ENCODE measurements around the gene PREP.

PREP gene

GRCh38 chr6:105359419-105360370 is 43.2 kb downstream of the PREP start:
- CTCF ChIA-PET: interaction anchor here (0.6 to 1.5 kb wide), 3 partner anchors 42 to 272 kb away, joined by 5 to 7 read pairs (median 6); no protein-coding TSS in a partner anchor
- POLR2A ChIA-PET: no interaction called here
- H3K36me3 ChIP-seq (ENCODE audit: control insufficient read depth in 2 of 2, insufficient read depth in 1 of 2, low read length in 2 of 2): peaks cover 0 to 66% of the 10 kb centered on the region in 2 experiments; a peak in 2 of 3 replicates
- H3K27ac ChIP-seq (ENCODE audit: extremely low read depth, low read depth, low read length): no peak overlapping the region
- H3K9me3 ChIP-seq (ENCODE audit: control insufficient read depth, insufficient read depth, low read depth, low read length): no peaks in the 10 kb centered on the region
- no peak overlapping the region for H3K4me3 ChIP-seq (ENCODE audit: low read depth, low read length)
- TF ChIP-seq TCF7L2 (IDR thresholded peaks at IDR 0.05; ENCODE audit: borderline replicate concordance, low read depth, low read length) (no peak), ZNF341 (tag by site-specific recombination; IDR thresholded peaks at IDR 0.05; ENCODE audit: low read depth) (no peak), ZNF335 (tag by site-specific recombination; conservative IDR thresholded peaks at IDR 0.05) (no peak), EGR2 (tag by site-specific recombination; IDR thresholded peaks at IDR 0.05; ENCODE audit: low read depth) (no peak), HOXA7 (CRISPR knock-in tag; IDR thresholded peaks at IDR 0.05; ENCODE audit: borderline replicate concordance) (no peak), ZNF174 (tag by site-specific recombination; IDR thresholded peaks at IDR 0.05) (no peak), ZNF121 (tag by site-specific recombination; IDR thresholded peaks at IDR 0.05) (no peak), ZNF19 (tag by site-specific recombination; IDR thresholded peaks at IDR 0.05; ENCODE audit: low read depth) (no peak), ZNF791 (tag by site-specific recombination; IDR thresholded peaks at IDR 0.05) (no peak)
- no peaks in the 10 kb centered on the region for H3K4me1 ChIP-seq (ENCODE audit: control insufficient read depth, insufficient read depth, low read length)

GRCh38 chr6:105357165-105357564 is 45.7 kb downstream of the PREP start:
- no peaks in the 10 kb centered on the region for H3K9me3 ChIP-seq (ENCODE audit: control insufficient read depth, insufficient read depth, low read depth, low read length)
- peaks cover 5 to 59% of the 10 kb centered on the region in 2 experiments for H3K36me3 ChIP-seq (ENCODE audit: control insufficient read depth in 2 of 2, insufficient read depth in 1 of 2, low read length in 2 of 2)
- H3K4me3 ChIP-seq (ENCODE audit: low read depth, low read length): no peak overlapping the region
- no peaks in the 10 kb centered on the region for H3K4me1 ChIP-seq (ENCODE audit: control insufficient read depth, insufficient read depth, low read length)
- ChIA-PET CTCF (interaction anchor here (0.6 to 1.3 kb wide), 3 partner anchors 16 to 64 kb away, joined by 3 to 4 read pairs (median 3); no protein-coding TSS in a partner anchor), POLR2A (no interaction called here)
- no peak overlapping the region for H3K27ac ChIP-seq (ENCODE audit: extremely low read depth, low read depth, low read length)
- TF ChIP-seq MYNN (tag by site-specific recombination; IDR thresholded peaks at IDR 0.05; ENCODE audit: borderline replicate concordance) (no peak), ZNF571 (tag by site-specific recombination; IDR thresholded peaks at IDR 0.05) (no peak), ZNF664 (tag by site-specific recombination; IDR thresholded peaks at IDR 0.05) (no peak), ZFP3 (tag by site-specific recombination; IDR thresholded peaks at IDR 0.05; ENCODE audit: low read depth) (no peak), ZNF677 (tag by site-specific recombination; IDR thresholded peaks at IDR 0.05) (no peak), ZNF610 (tag by site-specific recombination; IDR thresholded peaks at IDR 0.05; ENCODE audit: borderline replicate concordance) (no peak), SP2 (tag by site-specific recombination; IDR thresholded peaks at IDR 0.05) (no peak), KLF7 (tag by site-specific recombination; IDR thresholded peaks at IDR 0.05; ENCODE audit: borderline replicate concordance) (no peak), ZNF768 (tag by site-specific recombination; IDR thresholded peaks at IDR 0.05) (no peak), ZNF654 (tag by site-specific recombination; IDR thresholded peaks at IDR 0.05; ENCODE audit: low read depth) (no peak)
- TF ChIP-seq, protein P1, sequence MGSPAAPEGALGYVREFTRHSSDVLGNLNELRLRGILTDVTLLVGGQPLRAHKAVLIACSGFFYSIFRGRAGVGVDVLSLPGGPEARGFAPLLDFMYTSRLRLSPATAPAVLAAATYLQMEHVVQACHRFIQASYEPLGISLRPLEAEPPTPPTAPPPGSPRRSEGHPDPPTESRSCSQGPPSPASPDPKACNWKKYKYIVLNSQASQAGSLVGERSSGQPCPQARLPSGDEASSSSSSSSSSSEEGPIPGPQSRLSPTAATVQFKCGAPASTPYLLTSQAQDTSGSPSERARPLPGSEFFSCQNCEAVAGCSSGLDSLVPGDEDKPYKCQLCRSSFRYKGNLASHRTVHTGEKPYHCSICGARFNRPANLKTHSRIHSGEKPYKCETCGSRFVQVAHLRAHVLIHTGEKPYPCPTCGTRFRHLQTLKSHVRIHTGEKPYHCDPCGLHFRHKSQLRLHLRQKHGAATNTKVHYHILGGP (tag by site-specific recombination; IDR thresholded peaks at IDR 0.05): no peak
- TF ChIP-seq, protein P2, sequence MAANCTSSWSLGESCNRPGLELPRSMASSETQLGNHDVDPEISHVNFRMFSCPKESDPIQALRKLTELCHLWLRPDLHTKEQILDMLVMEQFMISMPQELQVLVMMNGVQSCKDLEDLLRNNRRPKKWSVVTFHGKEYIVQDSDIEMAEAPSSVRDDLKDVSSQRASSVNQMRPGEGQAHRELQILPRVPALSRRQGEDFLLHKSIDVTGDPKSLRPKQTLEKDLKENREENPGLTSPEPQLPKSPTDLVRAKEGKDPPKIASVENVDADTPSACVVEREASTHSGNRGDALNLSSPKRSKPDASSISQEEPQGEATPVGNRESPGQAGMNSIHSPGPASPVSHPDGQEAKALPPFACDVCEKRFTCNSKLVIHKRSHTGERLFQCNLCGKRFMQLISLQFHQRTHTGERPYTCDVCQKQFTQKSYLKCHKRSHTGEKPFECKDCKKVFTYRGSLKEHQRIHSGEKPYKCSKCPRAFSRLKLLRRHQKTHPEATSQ (tag by site-specific recombination; IDR thresholded peaks at IDR 0.05): no peak
- TF ChIP-seq, protein P3, sequence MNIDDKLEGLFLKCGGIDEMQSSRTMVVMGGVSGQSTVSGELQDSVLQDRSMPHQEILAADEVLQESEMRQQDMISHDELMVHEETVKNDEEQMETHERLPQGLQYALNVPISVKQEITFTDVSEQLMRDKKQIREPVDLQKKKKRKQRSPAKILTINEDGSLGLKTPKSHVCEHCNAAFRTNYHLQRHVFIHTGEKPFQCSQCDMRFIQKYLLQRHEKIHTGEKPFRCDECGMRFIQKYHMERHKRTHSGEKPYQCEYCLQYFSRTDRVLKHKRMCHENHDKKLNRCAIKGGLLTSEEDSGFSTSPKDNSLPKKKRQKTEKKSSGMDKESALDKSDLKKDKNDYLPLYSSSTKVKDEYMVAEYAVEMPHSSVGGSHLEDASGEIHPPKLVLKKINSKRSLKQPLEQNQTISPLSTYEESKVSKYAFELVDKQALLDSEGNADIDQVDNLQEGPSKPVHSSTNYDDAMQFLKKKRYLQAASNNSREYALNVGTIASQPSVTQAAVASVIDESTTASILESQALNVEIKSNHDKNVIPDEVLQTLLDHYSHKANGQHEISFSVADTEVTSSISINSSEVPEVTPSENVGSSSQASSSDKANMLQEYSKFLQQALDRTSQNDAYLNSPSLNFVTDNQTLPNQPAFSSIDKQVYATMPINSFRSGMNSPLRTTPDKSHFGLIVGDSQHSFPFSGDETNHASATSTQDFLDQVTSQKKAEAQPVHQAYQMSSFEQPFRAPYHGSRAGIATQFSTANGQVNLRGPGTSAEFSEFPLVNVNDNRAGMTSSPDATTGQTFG (tag by site-specific recombination; IDR thresholded peaks at IDR 0.05; ENCODE audit: borderline replicate concordance): no peak
- TF ChIP-seq, protein P4, sequence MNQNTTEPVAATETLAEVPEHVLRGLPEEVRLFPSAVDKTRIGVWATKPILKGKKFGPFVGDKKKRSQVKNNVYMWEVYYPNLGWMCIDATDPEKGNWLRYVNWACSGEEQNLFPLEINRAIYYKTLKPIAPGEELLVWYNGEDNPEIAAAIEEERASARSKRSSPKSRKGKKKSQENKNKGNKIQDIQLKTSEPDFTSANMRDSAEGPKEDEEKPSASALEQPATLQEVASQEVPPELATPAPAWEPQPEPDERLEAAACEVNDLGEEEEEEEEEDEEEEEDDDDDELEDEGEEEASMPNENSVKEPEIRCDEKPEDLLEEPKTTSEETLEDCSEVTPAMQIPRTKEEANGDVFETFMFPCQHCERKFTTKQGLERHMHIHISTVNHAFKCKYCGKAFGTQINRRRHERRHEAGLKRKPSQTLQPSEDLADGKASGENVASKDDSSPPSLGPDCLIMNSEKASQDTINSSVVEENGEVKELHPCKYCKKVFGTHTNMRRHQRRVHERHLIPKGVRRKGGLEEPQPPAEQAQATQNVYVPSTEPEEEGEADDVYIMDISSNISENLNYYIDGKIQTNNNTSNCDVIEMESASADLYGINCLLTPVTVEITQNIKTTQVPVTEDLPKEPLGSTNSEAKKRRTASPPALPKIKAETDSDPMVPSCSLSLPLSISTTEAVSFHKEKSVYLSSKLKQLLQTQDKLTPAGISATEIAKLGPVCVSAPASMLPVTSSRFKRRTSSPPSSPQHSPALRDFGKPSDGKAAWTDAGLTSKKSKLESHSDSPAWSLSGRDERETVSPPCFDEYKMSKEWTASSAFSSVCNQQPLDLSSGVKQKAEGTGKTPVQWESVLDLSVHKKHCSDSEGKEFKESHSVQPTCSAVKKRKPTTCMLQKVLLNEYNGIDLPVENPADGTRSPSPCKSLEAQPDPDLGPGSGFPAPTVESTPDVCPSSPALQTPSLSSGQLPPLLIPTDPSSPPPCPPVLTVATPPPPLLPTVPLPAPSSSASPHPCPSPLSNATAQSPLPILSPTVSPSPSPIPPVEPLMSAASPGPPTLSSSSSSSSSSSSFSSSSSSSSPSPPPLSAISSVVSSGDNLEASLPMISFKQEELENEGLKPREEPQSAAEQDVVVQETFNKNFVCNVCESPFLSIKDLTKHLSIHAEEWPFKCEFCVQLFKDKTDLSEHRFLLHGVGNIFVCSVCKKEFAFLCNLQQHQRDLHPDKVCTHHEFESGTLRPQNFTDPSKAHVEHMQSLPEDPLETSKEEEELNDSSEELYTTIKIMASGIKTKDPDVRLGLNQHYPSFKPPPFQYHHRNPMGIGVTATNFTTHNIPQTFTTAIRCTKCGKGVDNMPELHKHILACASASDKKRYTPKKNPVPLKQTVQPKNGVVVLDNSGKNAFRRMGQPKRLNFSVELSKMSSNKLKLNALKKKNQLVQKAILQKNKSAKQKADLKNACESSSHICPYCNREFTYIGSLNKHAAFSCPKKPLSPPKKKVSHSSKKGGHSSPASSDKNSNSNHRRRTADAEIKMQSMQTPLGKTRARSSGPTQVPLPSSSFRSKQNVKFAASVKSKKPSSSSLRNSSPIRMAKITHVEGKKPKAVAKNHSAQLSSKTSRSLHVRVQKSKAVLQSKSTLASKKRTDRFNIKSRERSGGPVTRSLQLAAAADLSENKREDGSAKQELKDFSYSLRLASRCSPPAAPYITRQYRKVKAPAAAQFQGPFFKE (tag by site-specific recombination; IDR thresholded peaks at IDR 0.05; ENCODE audit: borderline replicate concordance): no peak
